GM18870 (cell line): ENCODE results near the gene TNFRSF11A.

Experiments
- ATAC-seq: cut with Tn5 transposase; IDR thresholded peaks from one replicate; pipeline ENCODE4 v1.9.1; 2021; ENCODE audit warnings: moderate library complexity; ENCODE audit not compliant: unreplicated experiment

Gene TNFRSF11A

DNA sequence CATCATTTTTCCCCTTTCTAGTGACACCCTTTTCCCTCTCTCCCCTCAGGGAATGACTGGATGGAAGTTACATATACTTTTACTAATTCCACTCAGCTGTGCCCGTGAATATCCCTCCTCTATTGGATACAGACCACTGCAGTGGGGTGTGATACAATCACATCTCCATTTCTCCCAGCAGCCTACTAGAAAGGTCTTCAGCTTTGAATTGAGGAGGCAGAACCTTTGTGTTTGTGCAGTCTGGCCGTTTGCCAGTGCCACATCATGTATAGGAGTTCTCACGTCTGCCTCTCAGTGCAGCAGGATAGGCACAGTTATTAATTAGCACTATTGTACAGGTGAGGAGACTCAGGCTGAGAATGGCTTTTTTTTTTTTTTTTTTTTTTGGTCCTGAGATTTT is 16.4 kb downstream of the TNFRSF11A start:
- no peak for ATAC-seq

- no peak for ATAC-seq
These were observed 17.8 kb downstream of the TNFRSF11A start for GRCh38 chr18:62342884-62343283.

- no peak for ATAC-seq
These were observed 18.2 kb downstream of the TNFRSF11A start for GRCh38 chr18:62343316-62343715.

DNA sequence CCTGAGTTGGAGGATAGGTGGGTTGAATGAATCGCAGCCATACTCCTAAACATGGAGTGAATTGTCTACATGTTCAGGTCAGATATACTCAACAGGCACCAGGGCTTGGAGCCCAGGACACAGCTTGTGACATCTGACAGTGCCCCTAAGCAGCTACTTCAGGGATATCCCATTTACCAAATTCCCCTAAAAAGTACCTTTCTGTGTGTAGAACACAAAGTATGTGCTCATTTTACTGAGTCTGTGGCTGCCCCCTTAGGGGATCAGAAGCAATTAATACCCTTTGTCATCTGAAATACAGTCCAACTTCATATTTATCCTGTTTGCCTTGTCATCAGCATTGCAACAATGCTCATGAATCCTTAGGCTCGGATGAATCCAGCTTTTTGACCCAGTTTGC is 20.8 kb downstream of the TNFRSF11A start:
- peak; percentile 67 for ATAC-seq

GRCh38 chr18:62346333-62347088 is 21.4 kb downstream of the TNFRSF11A start:
- no peak for ATAC-seq

DNA sequence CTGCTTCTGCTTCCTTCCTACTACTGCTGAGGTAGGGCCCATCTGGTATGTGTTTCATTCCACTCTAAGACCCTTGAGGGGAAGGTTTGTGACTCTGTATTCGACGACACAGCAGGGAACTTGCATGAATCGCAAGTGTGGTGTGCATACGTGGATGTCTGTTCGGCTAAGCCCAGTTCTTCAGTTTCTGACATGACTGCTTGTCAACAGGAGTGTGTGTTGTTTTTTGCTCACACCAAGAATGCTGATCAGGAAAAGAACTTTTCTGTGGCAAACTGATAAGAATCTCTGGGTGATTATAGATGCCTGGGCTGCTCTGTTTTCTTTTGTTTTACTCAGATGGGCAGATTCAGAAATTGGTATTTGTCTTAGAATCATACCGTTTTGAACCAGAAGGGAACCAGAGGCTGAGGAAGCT is 22.0 kb downstream of the TNFRSF11A start:
- no peak for ATAC-seq

GRCh38 chr18:62348474-62348873 is 23.4 kb downstream of the TNFRSF11A start:
- no peak for ATAC-seq

DNA sequence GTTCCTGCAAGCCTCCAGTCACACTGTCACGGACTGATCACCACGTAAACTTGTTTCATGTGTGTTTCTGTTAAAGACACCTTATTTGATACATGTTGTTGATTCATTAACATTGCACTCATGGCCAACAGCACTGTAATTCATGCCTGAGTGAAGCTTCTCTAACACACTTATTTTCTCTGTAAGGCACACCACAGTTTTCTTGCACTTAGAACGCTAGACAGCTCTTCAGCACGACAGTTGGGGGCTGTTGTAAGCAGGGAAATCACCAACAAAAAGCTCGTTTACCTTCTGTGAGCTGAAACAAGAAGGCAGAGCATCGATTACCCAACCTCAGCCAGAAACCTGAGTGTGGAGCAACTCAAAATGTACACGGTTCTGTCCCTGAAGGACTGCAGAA is 28.1 kb downstream of the TNFRSF11A start:
- no peak for ATAC-seq

DNA sequence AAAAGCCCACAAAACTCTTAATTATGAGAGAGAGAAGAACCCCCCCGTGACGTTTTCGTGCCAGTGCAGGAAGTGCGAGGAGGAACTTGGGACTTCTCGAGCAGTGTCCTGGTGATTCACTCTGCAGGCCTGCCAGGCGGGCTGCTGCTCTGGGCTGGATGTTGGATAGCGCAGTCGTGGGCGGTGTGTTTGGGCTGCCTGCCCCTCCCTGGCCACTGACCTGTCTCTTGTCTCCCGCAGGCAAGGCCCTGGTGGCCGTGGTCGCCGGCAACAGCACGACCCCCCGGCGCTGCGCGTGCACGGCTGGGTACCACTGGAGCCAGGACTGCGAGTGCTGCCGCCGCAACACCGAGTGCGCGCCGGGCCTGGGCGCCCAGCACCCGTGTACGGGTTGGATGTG is 29.0 kb downstream of the TNFRSF11A start:
- no peak for ATAC-seq

DNA sequence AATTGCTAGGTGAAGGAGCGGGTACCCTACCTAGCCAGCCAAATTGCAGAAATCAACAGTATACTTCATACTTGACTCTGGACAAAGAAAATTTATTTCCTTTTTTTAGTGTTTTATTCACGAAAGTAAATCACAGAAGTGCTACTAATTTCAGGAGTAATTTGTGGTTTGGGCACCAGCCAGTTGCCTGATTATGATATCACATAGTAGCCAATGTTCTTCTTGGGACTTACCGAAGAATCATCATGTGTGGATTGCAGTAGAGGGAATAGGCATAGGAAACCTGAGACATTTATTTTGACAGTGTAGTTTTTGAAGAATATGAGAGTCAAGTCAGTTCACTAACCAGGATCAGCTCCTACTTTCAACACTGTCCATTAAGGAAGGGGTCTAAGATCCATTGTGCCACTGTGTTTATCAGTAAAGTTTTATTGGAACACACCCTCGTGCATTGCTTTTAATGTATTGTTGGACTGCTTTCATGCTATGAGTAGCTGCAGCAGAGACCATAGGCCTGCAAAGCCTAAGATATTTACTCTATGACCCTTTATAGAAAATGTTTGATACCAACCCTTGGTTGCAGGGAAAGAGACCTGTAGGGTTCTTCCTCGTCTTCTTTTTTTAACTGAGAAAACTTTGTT is 32.1 kb downstream of the TNFRSF11A start:
- no peak for ATAC-seq

DNA sequence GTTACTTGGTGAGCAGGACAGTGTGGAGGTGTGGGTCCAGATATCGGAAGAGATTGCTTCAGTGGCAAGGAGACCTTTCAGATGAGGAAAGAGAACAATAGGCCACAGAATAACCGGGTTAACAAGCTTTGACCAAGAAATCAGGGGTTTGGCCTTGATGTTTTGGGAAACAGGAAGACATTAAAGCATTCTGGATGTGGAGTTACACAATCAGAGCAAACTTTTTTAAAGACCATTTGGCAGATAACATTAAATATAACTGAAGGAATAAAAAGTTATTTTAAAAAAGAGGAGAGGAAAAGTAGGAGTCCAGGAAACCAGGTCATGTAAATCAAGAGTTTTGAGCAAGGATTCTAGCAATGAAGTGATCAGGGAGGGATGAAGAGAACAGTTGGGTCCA is 35.7 kb downstream of the TNFRSF11A start:
- no peak for ATAC-seq

DNA sequence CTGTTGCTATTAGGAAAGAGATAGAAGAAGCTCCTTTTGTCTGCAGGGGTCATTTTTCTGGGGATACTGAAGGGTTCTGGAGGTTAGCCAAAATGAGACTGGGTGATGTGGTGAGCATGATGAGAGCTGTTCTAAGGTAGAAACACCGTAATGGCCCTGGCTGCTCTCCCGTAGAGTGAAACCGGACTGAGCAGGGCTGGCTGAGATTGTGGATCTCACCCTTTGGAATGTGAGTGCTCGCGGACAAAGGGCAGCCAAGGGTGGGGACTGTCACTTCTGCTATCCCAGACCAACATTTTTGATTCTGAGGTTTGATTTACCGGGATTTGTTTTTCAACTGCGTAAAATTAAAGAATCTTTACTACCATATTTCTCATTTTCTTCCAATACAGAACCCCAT is 36.2 kb downstream of the TNFRSF11A start:
- no peak for ATAC-seq

- no peak for ATAC-seq
These were observed 39.4 kb downstream of the TNFRSF11A start for GRCh38 chr18:62364558-62364957.

- no peak for ATAC-seq
These were observed 40.3 kb downstream of the TNFRSF11A start for GRCh38 chr18:62365420-62365819.

GRCh38 chr18:62366992-62367391 is 41.9 kb downstream of the TNFRSF11A start:
- ATAC-seq = no peak

DNA sequence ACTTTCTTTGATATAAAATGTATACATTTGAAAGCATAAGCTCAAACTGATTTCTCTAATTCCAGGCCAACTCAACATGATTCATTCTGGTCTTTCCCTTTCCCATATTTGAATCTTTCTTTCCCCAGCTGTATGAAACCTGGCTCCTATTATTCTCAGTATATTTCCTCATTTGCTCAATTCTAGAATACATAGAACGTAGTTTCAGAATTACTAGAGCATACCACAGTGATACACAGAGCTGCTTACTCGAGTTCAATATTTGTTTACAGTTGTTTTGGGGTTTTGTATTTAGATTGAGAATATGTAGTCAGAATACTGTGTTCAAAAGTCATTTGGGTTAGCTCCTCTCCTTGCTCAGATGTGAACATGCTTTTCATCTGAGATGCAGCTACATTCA is 43.0 kb downstream of the TNFRSF11A start:
- ATAC-seq = peak; percentile 68

DNA sequence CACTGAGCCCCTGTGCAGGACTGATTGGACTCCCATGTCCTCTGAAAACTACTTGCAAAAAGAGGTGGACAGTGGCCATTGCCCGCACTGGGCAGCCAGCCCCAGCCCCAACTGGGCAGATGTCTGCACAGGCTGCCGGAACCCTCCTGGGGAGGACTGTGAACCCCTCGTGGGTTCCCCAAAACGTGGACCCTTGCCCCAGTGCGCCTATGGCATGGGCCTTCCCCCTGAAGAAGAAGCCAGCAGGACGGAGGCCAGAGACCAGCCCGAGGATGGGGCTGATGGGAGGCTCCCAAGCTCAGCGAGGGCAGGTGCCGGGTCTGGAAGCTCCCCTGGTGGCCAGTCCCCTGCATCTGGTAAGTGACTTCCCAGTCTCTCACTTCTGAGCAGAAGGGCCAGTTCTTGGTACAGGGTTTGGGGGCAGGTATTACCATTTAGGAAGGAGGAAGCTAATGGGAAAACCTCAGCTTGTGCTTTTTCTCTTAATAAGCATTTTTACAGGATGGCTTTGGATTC is 44.1 kb downstream of the TNFRSF11A start:
- no peak for ATAC-seq

GRCh38 chr18:62370366-62370765 is 45.3 kb downstream of the TNFRSF11A start:
- no peak for ATAC-seq

- no peak for ATAC-seq
These were observed 46.3 kb downstream of the TNFRSF11A start for GRCh38 chr18:62371436-62371835.

- peak; percentile 57 for ATAC-seq
These were observed 47.0 kb downstream of the TNFRSF11A start for GRCh38 chr18:62372156-62372555.

- no peak for ATAC-seq
These were observed 47.8 kb downstream of the TNFRSF11A start for GRCh38 chr18:62372882-62373281.

DNA sequence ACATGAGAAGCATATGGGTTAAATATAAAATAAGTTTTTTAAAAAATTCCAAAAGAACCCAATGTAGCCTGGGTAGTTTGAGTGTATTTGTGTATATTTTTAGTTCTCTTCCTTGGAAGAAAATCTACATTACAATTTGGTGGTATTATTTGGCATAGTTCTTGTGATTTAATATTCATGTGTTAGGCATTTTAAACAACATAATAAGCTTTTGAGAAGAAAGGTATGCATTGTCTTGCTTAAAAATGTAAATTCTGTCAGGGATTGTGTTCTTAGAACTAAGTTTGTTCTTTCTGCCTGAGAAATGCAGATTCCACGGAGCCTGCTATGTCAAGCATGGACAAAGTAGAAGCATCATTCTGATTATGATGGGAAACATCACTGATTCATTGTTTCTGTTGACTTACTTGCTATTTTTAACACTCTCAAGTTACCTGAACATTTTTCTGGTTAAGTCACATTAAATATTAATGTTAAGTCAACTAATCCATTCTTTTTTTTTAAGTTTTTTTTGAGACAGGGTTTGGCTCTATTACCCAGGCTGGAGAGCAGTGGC is 49.4 kb downstream of the TNFRSF11A start:
- ATAC-seq = no peak
